GM13977 (cell line): Measurements from ENCODE around the gene POR.
"Not testable (repeated sequence)": the region's sequence is repeated elsewhere in the genome, so short reads cannot be mapped to it uniquely, and the experiment has no call there.

Experiments
- DNase-seq: peaks from one replicate; pipeline ENCODE4 v3.0.0; 2012; ENCODE audit warnings: low spot score
- CTCF ChIP-seq: IDR thresholded peaks from 2 replicates; pipeline ENCODE4 v1.5.1; 2012; ENCODE audit warnings: mild to moderate bottlenecking, control low read depth; ENCODE audit not compliant: insufficient read depth; ENCODE audit errors: extremely low read depth, missing control alignments
- in situ Hi-C: fragments of 300-500 bp; cut with MboI; formaldehyde crosslinking; loops from one replicate; pipeline ENCODE4 v1.12.0; 2022; ENCODE audit warnings: low sequenced_read_pairs, low pct_unique_long_range_greater_than_20kb, mixed read lengths, inconsistent platforms; ENCODE audit not compliant: unreplicated experiment

POR gene

GRCh38 chr7:76023002-76023401 lies 108.0 kb downstream of the POR start:
- DNase-seq, result no peak
- TF ChIP-seq CTCF, result no peak
- in situ Hi-C loops, result no loop called here

GRCh38 chr7:76029682-76030081 lies 114.7 kb downstream of the POR start:
- not testable (repeated sequence) for DNase-seq

GRCh38 chr7:76031964-76032363 lies 117.0 kb downstream of the POR start:
- in situ Hi-C loops, result no loop called here
- DNase-seq, result no peak
- no peak for TF ChIP-seq CTCF

More at GRCh38 chr7:76029682-76030081, 114.7 kb downstream of the POR start:
- in situ Hi-C loops, result not testable (repeated sequence)
